Natural killer cell (primary cell): ENCODE measurements around the gene LIPE. TPM values are rescaled to one million over a fixed set of nuclear protein-coding genes. Genes with fewer than 3 reads are reported as not detected.
A peak's percentile ranks its signal among the peaks of the same experiment; 100 is the strongest.
"Not testable (repeated sequence)": the region's sequence is repeated elsewhere in the genome, so short reads cannot be mapped to it uniquely, and the experiment has no call there.

Source experiments
- ATAC-seq, 3 donors: fragments of 150-1000 bp in 2 of 3; fragments of 200-7000 bp in 1 of 3; cut with Tn5 transposase; 1 replicate in 1 of 3; 2 replicates in 2 of 3; pipeline ENCODE4 v1.10.0; 2021; ENCODE audit warnings: mild to moderate bottlenecking in 2 of 3, moderate library complexity in 2 of 3
- DNase-seq, 2 donors: peaks; one replicate each; pipeline versions ENCODE4 v3.0.0 to v3.0.0-alpha.2; 2013 to 2021; ENCODE audit warnings: mixed read lengths in 1 of 2
- H3K27ac ChIP-seq: one replicate; pipeline ENCODE4 v1.5.1; 2013; ENCODE audit warnings: mild to moderate bottlenecking, low read length
- H3K27me3 ChIP-seq: one replicate; pipeline ENCODE4 v1.6.1; 2013; ENCODE audit warnings: low read length; ENCODE audit not compliant: control insufficient read depth, insufficient read depth
- H3K36me3 ChIP-seq: one replicate; pipeline ENCODE4 v1.6.1; 2013; ENCODE audit warnings: low read length; ENCODE audit not compliant: control insufficient read depth, insufficient read depth
- H3K4me1 ChIP-seq: one replicate; pipeline ENCODE4 v1.6.1; 2013; ENCODE audit warnings: low read length; ENCODE audit not compliant: control insufficient read depth, insufficient read depth
- H3K4me3 ChIP-seq: one replicate; pipeline ENCODE4 v1.5.1; 2013; ENCODE audit warnings: low read length
- H3K9me3 ChIP-seq: one replicate; pipeline ENCODE4 v1.6.1; 2013; ENCODE audit warnings: low read length; ENCODE audit not compliant: control insufficient read depth, insufficient read depth
- H3K27ac Mint-ChIP-seq, 2 donors: one replicate each; pipeline ENCODE4 v1.8.0; 2022; ENCODE audit warnings: mild to moderate bottlenecking in 2 of 2, mixed read lengths in 2 of 2, moderate library complexity in 1 of 2
- H3K27me3 Mint-ChIP-seq, 2 donors: one replicate each; pipeline ENCODE4 v1.8.0; 2022; ENCODE audit warnings: low read depth in 2 of 2, mixed read lengths in 2 of 2
- H3K36me3 Mint-ChIP-seq: one replicate; pipeline ENCODE4 v1.8.0; 2022; ENCODE audit warnings: mixed read lengths
- H3K4me1 Mint-ChIP-seq, 2 donors: one replicate each; pipeline ENCODE4 v1.8.0; 2022; ENCODE audit warnings: mixed read lengths in 2 of 2
- H3K4me3 Mint-ChIP-seq: one replicate; pipeline ENCODE4 v1.8.0; 2022; ENCODE audit warnings: mild to moderate bottlenecking, moderate library complexity, mixed read lengths
- H3K9me3 Mint-ChIP-seq, 2 donors: one replicate each; pipeline ENCODE4 v1.8.0; 2022; ENCODE audit warnings: mixed read lengths in 2 of 2
- CTCF ChIP-seq: fragments of 200-600 bp; IDR thresholded peaks from one replicate; pipeline ENCODE4 v1.8.0; 2022; ENCODE audit warnings: antibody characterized with exemption
- WGBS: methylation state at CpG from one replicate; pipeline ENCODE4 v1.1.7; 2013; ENCODE audit warnings: missing lambda C conversion rate; ENCODE audit not compliant: insufficient coverage; 5-methylcytosine and 5-hydroxymethylcytosine counted together
- intact Hi-C: fragments of 100-400 bp; cut with micrococcal nuclease; formaldehyde crosslinking; loops from one replicate; pipeline ENCODE4 v1.14.2; 2022
- total RNA-seq, 4 donors: library from RNA; stranded (reverse); fragments of 120-200 nt in 1 of 4; gene quantifications; one replicate each; pipeline versions ENCODE4 v1.2.3 to v1.2.4, GENCODE V29; 2013 to 2022

LIPE gene
- total RNA-seq, 3 donors from 2014 or later (not counting 1 experiment from before 2014, with no cell fraction given), result 5.3 to 13.3 (median 11.7) TPM

GRCh38 chr19:42450314-42450934 lies 23.2 kb upstream of the LIPE start:
- Histone ChIP-seq H3K9me3 (no peaks in the 10 kb centered on the region), H3K27me3 (no peaks in the 10 kb centered on the region), H3K4me3 (no peak overlapping the region), H3K4me1 (peaks cover 12% of the 10 kb centered on the region), H3K36me3 (no peaks in the 10 kb centered on the region), H3K27ac (peak overlapping the region; percentile 82)
- peak; percentile 83 for TF ChIP-seq CTCF
- ATAC-seq (peak; percentile 95 to 98 (median 97)), DNase-seq (peak; percentile 65 to 97)
- 0% methylated on average over 3 of the region's 3 CpGs for WGBS
- intact Hi-C loops, result loop anchor here (1.0 to 2.0 kb wide), 2 partner anchors 79 to 146 kb away; no protein-coding TSS in a partner anchor
- H3K4me1 Mint-ChIP-seq, result peaks cover 5 to 6% of the 10 kb centered on the region in 2 donors
- H3K27ac Mint-ChIP-seq, result no peak overlapping the region
- H3K36me3 Mint-ChIP-seq, result no peaks in the 10 kb centered on the region
- H3K4me3 Mint-ChIP-seq, result no peak overlapping the region
- peaks cover 6 to 10% of the 10 kb centered on the region in 2 donors for H3K27me3 Mint-ChIP-seq
- H3K9me3 Mint-ChIP-seq, result no peaks in the 10 kb centered on the region

GRCh38 chr19:42448306-42448705 lies 21.1 kb upstream of the LIPE start:
- peaks cover 6 to 10% of the 10 kb centered on the region in 2 donors for H3K27me3 Mint-ChIP-seq
- H3K4me3 ChIP-seq, ATAC-seq, H3K27me3 ChIP-seq, DNase-seq, H3K4me1 Mint-ChIP-seq, H3K27ac Mint-ChIP-seq, intact Hi-C loops, H3K9me3 Mint-ChIP-seq, H3K36me3 Mint-ChIP-seq, H3K27ac ChIP-seq, H3K36me3 ChIP-seq, H3K9me3 ChIP-seq, H3K4me3 Mint-ChIP-seq: not testable (repeated sequence)
- peaks cover 12% of the 10 kb centered on the region for H3K4me1 ChIP-seq
- 90% methylated on average over 5 of the region's 5 CpGs for WGBS

GRCh38 chr19:42445948-42446347 lies 18.8 kb upstream of the LIPE start:
- no peak overlapping the region for H3K27ac Mint-ChIP-seq
- TF ChIP-seq CTCF, result no peak

GRCh38 chr19:42443944-42444398 lies 16.8 kb upstream of the LIPE start:
- H3K4me1 ChIP-seq, result peaks cover 16% of the 10 kb centered on the region
- no peaks in the 10 kb centered on the region for H3K27me3 ChIP-seq
- H3K36me3 Mint-ChIP-seq, result no peaks in the 10 kb centered on the region
- 84% methylated on average over 4 of the region's 4 CpGs for WGBS
- no peaks in the 10 kb centered on the region for H3K9me3 ChIP-seq
- no peak overlapping the region for H3K4me3 ChIP-seq
- no peak overlapping the region for H3K4me3 Mint-ChIP-seq
- no peak for TF ChIP-seq CTCF
- no peaks in the 10 kb centered on the region for H3K36me3 ChIP-seq
- H3K27me3 Mint-ChIP-seq, result peaks cover 0 to 4% of the 10 kb centered on the region in 2 donors
- H3K27ac ChIP-seq, result no peak overlapping the region
- ATAC-seq, result no peak
- H3K9me3 Mint-ChIP-seq, result no peaks in the 10 kb centered on the region
- intact Hi-C loops, result no loop called here
- peaks cover 12% of the 10 kb centered on the region in 2 donors for H3K4me1 Mint-ChIP-seq
- H3K27ac Mint-ChIP-seq, result no peak overlapping the region
- no peak for DNase-seq

More at GRCh38 chr19:42445948-42446347, 18.8 kb upstream of the LIPE start:
- H3K27me3 ChIP-seq, result no peaks in the 10 kb centered on the region
- H3K27ac ChIP-seq, result no peak overlapping the region
- H3K4me3 Mint-ChIP-seq, result no peak overlapping the region
- no peak for DNase-seq
- peaks cover 20% of the 10 kb centered on the region for H3K4me1 ChIP-seq
- peaks cover 0 to 3% of the 10 kb centered on the region in 2 donors for H3K27me3 Mint-ChIP-seq
- 79% methylated on average over 7 of the region's 7 CpGs for WGBS
- H3K4me3 ChIP-seq, result no peak overlapping the region
- no peaks in the 10 kb centered on the region for H3K36me3 ChIP-seq
- no peaks in the 10 kb centered on the region for H3K9me3 Mint-ChIP-seq
- H3K36me3 Mint-ChIP-seq, result no peaks in the 10 kb centered on the region
- H3K9me3 ChIP-seq, result no peaks in the 10 kb centered on the region
- H3K4me1 Mint-ChIP-seq, result peaks cover 5 to 6% of the 10 kb centered on the region in 2 donors
- intact Hi-C loops, result no loop called here
- no peak for ATAC-seq
